Neutrophil (primary cell): ENCODE measurements around the gene TNIK.
"Not testable (repeated sequence)": the region's sequence is repeated elsewhere in the genome, so short reads cannot be mapped to it uniquely, and the experiment has no call there.

Experiments used
- H3K27ac ChIP-seq: fragments of 200-600 bp; sonication (generic); 2 replicates; pipeline ENCODE4 v1.5.1; 2016; ENCODE audit warnings: mild to moderate bottlenecking, moderate library complexity
- H3K27me3 ChIP-seq: fragments of 200-600 bp; sonication (generic); 2 replicates; pipeline ENCODE4 v1.6.0; 2016; ENCODE audit warnings: mild to moderate bottlenecking
- H3K36me3 ChIP-seq: fragments of 200-600 bp; sonication (generic); 2 replicates; pipeline ENCODE4 v1.5.1; 2017
- H3K4me1 ChIP-seq, 2 experiments: fragments of 200-600 bp in 1 of 2; sonication (generic) in 1 of 2; 1 replicate in 1 of 2; 2 replicates in 1 of 2; pipeline versions ENCODE4 v1.5.1 to v1.6.1; 2013 to 2016; ENCODE audit warnings: low read depth in 1 of 2, low read length in 1 of 2, mild to moderate bottlenecking in 1 of 2, moderate library complexity in 1 of 2; ENCODE audit not compliant: control insufficient read depth in 1 of 2, insufficient read depth in 1 of 2
- H3K4me3 ChIP-seq, 2 experiments: fragments of 200-600 bp in 1 of 2; sonication (generic) in 1 of 2; 1 replicate in 1 of 2; 2 replicates in 1 of 2; pipeline ENCODE4 v1.5.1; 2013 to 2016; ENCODE audit warnings: low read depth in 1 of 2, low read length in 1 of 2, mild to moderate bottlenecking in 1 of 2, moderate library complexity in 1 of 2
- H3K9me3 ChIP-seq: fragments of 200-600 bp; sonication (generic); 2 replicates; pipeline ENCODE4 v1.5.1; 2016
- CTCF ChIP-seq: fragments of 200-600 bp; sonication (generic); IDR thresholded peaks from 2 replicates; pipeline ENCODE4 v1.5.1; 2016; ENCODE audit warnings: antibody characterized with exemption

The TNIK gene

GRCh38 chr3:171121801-171122200 is 338.4 kb downstream of the TNIK start:
- peaks cover 0 to 5% of the 10 kb centered on the region in 2 experiments for H3K4me1 ChIP-seq
- TF ChIP-seq CTCF, result no peak
- H3K27ac ChIP-seq, result no peak overlapping the region
- H3K9me3 ChIP-seq, result no peaks in the 10 kb centered on the region
- no peak overlapping the region for H3K4me3 ChIP-seq
- no peaks in the 10 kb centered on the region for H3K27me3 ChIP-seq
- H3K36me3 ChIP-seq, result no peaks in the 10 kb centered on the region

GRCh38 chr3:171119402-171119801 is 340.8 kb downstream of the TNIK start:
- not testable (repeated sequence) for H3K9me3 ChIP-seq, H3K4me1 ChIP-seq, H3K36me3 ChIP-seq, H3K27me3 ChIP-seq, H3K27ac ChIP-seq, H3K4me3 ChIP-seq

- not testable (repeated sequence) for H3K27ac ChIP-seq, H3K4me3 ChIP-seq, H3K36me3 ChIP-seq, H3K27me3 ChIP-seq, H3K4me1 ChIP-seq, H3K9me3 ChIP-seq
Measured at GRCh38 chr3:171118993-171119392, 341.2 kb downstream of the TNIK start.

GRCh38 chr3:171116824-171117395 is 343.3 kb downstream of the TNIK start:
- Histone ChIP-seq H3K9me3 (no peaks in the 10 kb centered on the region), H3K27me3 (no peaks in the 10 kb centered on the region), H3K4me3 (no peak overlapping the region), H3K4me1 (no peaks in the 10 kb centered on the region), H3K27ac (no peak overlapping the region), H3K36me3 (no peaks in the 10 kb centered on the region)
- no peak for TF ChIP-seq CTCF

GRCh38 chr3:171116365-171116764 is 343.8 kb downstream of the TNIK start:
- no peaks in the 10 kb centered on the region for H3K27me3 ChIP-seq
- H3K4me1 ChIP-seq, result no peaks in the 10 kb centered on the region
- no peak for TF ChIP-seq CTCF
- H3K9me3 ChIP-seq, result no peaks in the 10 kb centered on the region
- H3K4me3 ChIP-seq, result no peak overlapping the region
- no peak overlapping the region for H3K27ac ChIP-seq
- H3K36me3 ChIP-seq, result no peaks in the 10 kb centered on the region

- Histone ChIP-seq H3K9me3 (no peaks in the 10 kb centered on the region), H3K4me1 (no peaks in the 10 kb centered on the region), H3K36me3 (no peaks in the 10 kb centered on the region), H3K4me3 (no peak overlapping the region), H3K27ac (no peak overlapping the region), H3K27me3 (no peaks in the 10 kb centered on the region)
- TF ChIP-seq CTCF, result no peak
Measured at GRCh38 chr3:171115667-171116066, 344.5 kb downstream of the TNIK start.

- Histone ChIP-seq H3K4me3 (no peak overlapping the region), H3K27ac (no peak overlapping the region), H3K4me1 (no peaks in the 10 kb centered on the region), H3K27me3 (no peaks in the 10 kb centered on the region), H3K9me3 (no peaks in the 10 kb centered on the region), H3K36me3 (no peaks in the 10 kb centered on the region)
- TF ChIP-seq CTCF, result no peak
Measured at GRCh38 chr3:171113716-171114115, 346.5 kb downstream of the TNIK start.
